A549 (cell line): Measurements from ENCODE around the gene CTDSPL.

ENCODE experiments used
- EP300 ChIP-seq, 2 experiments: fragments of >200 bp; sonication (Bioruptor Twin); formaldehyde crosslinking; IDR thresholded peaks; 2 replicates in 1 of 2; 3 replicates in 1 of 2; pipeline ENCODE4 v1.6.1; 2016 to 2017
- RFX5 ChIP-seq: fragments of 450-650 bp; IDR thresholded peaks from 2 replicates; pipeline ENCODE4 v1.7.1; 2014; ENCODE audit warnings: antibody characterized with exemption, mild to moderate bottlenecking, moderate library complexity
- ZNF302 ChIP-seq: fragments of 250-450 bp; sonication (Bioruptor Pico); IDR thresholded peaks from 2 replicates; pipeline ENCODE4 v1.9.0; 2021; ENCODE audit warnings: inconsistent platforms, mild to moderate bottlenecking, moderate library complexity

GRCh38 chr3:37968813-37969595 is 107.3 kb downstream of the CTDSPL start:
- TF ChIP-seq EP300 (IDR thresholded peaks at IDR 0.05) = no peak
- no peak for TF ChIP-seq ZNF302
- TF ChIP-seq RFX5 = no peak
